Stimulated activated naive CD4-positive, alpha-beta T cell (primary cell): ENCODE results near the gene CD44.
"Not testable (repeated sequence)": the region's sequence is repeated elsewhere in the genome, so short reads cannot be mapped to it uniquely, and the experiment has no call there.

Experiments used
- DNase-seq, 6 experiments: peaks; one replicate each; lab custom pipeline; 2025; lab: John Stamatoyannopoulos, UW

Gene CD44

DNA sequence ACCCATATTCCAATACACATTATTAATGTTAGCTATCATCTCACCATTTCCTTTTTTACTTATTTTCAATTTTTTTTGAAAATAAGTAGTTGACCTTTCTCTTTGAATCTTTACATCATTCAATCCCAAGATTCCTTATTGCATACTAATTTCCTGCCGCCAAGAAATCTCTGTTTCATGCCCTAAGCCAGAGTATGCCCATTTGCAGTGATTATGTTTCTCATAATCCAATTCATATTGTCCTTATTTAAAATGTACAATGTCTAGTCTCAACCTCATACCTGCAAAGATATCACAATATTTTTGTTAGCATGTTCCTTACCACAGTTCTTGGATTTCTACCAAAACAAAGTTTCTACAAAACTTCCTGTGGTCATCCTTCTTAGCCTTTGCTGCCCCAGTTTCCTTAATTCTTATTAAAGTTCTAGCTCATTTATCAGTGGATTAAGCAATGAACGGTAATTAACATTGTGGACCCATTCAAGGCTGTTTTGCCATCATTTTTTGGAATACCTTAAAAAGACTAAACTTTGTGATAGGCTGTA is 75.3 kb downstream of the CD44 start:
- DNase-seq, result no peak

GRCh38 chr11:35214792-35215193 is 75.8 kb downstream of the CD44 start:
- no peak for DNase-seq

DNA sequence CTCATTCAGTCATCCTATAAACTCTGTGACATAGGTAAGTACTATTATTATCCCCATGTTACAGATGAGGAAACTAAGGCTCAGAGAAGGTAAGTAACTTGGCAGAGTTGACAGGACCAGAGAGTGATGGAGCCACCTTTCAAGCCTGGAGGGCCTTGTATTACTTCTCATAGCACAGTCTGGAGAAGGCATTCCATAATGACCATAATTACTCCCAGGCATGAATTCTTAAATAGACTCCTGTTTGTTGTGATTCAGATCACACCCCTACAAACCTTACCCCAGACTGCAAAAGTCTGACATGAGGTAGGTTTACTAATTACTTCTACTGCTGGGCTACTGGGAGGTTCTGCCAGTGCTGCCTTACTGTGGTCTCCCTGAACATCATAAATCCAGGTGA is 77.0 kb downstream of the CD44 start:
- no peak for DNase-seq

DNA sequence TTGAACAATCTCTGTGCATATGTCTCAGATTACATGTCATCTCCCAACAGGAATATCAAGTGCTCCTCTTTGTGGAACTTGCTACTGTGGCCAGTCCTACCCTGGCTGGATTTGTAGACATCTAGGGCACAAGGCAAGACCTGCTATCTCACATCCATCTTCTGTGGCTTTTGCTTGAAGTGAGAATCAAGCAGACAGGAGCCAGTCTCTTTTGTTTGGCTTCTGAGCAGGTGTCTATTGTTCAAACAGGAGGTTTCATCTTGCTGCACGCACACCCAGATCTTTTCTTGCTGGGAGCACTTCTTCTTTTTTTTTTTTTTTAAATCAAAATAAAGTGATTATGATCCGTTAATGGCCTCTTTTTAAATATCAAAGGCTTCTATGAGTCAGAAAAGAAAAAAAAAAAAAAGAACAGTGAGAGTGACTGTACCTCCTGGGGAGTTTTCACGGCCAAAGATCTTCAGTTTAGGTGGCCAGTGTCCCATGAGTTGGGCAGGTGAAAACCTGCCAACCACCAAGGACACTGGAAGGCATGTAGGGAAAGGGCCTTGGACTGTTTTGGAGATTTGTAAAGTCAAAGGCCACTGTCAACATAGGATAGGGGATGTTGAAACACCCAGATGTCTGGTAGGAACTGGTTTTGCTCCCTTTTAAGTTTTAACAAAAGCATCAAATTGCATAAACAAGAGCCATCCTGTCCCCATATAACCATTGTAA is 78.1 kb downstream of the CD44 start:
- DNase-seq, result peak; percentile 29 to 81 (median 52)

DNA sequence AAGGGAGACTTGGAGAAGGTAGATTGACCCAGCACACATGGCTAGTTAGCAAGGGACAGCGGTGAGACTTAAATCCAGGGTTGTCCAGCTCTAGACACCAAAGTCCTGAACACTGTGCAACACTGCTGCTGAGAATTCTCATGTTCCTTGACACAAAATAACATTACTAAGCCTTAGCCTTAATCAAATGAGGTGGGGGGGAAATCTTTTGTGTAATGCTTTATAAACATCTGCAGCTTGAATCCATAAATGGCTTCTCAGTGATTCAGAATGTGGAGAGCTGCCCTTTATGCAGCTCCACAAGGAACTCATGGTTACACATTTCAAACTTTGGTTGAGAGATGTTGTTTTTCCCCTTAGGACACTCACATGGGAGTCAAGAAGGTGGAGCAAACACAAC is 80.0 kb downstream of the CD44 start:
- DNase-seq, result no peak

- no peak for DNase-seq
Observed at GRCh38 chr11:35223371-35223796, 84.4 kb downstream of the CD44 start.

- DNase-seq, result no peak
Observed at GRCh38 chr11:35223991-35224390, 85.0 kb downstream of the CD44 start.

- no peak for DNase-seq
Observed at GRCh38 chr11:35225946-35226520, 87.1 kb downstream of the CD44 start.

GRCh38 chr11:35226756-35227155 is 87.8 kb downstream of the CD44 start:
- not testable (repeated sequence) for DNase-seq

GRCh38 chr11:35227576-35228327 is 88.8 kb downstream of the CD44 start:
- no peak for DNase-seq

DNA sequence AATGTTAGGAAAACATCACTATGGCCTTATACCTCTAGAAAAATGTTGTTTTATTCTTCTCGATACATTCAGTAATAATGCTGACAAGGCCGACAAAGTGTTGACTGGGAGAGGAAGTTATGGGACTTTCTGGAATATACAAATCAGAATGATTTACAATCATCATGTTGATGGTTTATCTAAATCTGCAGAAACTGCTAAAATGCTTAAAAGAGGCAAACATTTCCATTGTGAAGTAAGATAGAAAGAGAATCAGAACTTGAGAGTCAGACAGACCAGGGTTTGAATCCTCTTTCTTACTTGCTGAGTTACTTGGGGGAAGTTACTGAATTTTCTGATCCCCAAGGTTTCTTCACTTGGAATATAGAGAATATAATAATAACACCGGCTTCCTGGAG is 89.4 kb downstream of the CD44 start:
- no peak for DNase-seq

DNA sequence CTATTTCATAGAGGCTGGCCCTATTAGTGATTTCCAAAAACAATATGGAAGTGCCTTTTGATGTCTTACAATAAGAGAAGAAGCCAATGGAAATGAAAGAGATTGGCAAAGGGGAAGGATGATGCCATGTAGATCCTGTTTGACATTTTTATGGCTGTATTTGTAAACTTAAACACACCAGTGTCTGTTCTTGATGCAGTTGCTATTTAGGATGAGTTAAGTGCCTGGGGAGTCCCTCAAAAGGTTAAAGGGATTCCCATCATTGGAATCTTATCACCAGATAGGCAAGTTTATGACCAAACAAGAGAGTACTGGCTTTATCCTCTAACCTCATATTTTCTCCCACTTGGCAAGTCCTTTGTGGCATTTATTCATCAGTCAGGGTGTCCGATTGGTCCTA is 91.4 kb downstream of the CD44 start:
- no peak for DNase-seq

- no peak for DNase-seq
Observed at GRCh38 chr11:35231076-35231860, 92.3 kb downstream of the CD44 start.

- DNase-seq, result no peak
Observed at GRCh38 chr11:35232891-35233330, 93.9 kb downstream of the CD44 start.

DNA sequence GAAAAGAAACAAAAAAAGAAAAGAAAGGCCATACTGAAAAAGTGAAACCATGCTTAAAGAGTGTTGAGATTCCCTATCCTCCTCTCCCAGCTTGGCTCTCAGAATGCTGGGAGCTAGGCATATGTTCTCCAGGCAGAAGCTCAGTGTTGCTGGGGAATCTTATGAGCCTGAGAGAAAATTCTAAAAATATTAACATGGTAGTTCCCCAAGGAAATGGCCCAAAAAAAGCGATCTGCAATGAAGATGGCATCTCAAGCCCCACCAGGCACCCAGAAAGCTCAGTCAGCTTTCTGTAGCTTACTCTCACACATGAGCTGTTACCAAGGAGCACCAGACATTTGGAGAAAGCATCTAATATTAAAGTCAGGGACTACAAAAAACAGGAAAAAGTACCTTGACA is 94.5 kb downstream of the CD44 start:
- no peak for DNase-seq

- no peak for DNase-seq
Observed at GRCh38 chr11:35234460-35235156, 95.6 kb downstream of the CD44 start.

- no peak for DNase-seq
Observed at GRCh38 chr11:35235157-35235468, 96.1 kb downstream of the CD44 start.

- no peak for DNase-seq
Observed at GRCh38 chr11:35235498-35235897, 96.5 kb downstream of the CD44 start.

DNA sequence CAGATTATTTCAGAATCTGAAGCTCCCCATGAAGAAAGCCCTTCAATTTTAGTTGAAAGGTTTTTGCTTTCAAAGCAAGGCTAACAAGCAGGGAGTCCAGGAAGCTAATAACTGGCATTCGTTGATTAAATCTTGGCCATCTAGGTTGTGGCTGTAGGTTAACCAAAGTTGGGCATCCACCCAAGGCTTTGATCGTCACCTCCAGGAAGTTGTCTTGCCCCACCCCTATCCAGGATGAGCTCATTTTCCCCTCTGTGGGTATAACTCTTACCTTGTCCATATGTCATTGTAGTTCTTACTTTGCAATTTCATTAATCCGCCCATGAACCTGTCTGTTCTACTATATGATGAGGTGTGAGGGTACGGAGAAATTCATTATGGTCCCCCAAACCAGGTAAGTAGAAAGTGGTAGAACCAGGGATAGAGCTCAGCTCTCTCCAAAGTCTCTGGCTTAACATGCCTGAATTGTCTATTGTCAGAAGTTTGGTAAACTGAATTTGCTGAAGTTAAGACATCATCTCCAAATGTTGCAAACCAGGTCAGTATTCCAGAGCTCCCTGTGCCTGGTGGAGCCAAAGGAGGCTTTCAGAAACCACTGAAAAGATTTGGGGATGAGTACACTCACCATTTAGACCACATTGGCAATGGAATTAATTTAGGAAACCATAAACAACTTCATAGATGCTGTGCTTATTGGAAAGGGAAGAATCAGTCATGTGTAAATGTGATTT is 97.1 kb downstream of the CD44 start:
- peak; percentile 14 to 61 (median 38) for DNase-seq

- no peak for DNase-seq
Observed at GRCh38 chr11:35236667-35237003, 97.7 kb downstream of the CD44 start.

DNA sequence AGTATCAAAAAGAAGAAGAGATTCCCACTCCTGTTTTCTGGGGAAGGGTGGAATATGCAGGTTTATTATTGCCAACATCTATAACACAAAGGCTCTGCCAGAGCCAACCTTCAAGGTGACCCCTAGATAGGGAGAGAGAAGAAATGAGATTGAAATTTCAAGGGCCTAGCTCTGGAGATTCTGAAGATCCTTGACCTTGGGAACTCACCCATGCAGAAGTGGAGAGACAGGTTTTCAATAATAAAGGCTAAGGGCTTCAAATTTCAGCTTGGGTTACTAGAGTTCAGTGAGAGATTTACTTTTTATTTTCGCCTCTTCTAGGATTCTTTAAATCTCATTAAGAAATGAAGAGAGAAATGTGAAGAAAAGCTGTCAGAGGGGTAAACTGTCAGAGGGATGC is 98.4 kb downstream of the CD44 start:
- no peak for DNase-seq
